Adrenal gland (tissue), 12 donors: Measurements from ENCODE around the gene SLC9A3. TPM values are rescaled to one million over a fixed set of nuclear protein-coding genes. Genes with fewer than 3 reads are reported as not detected.

Experiments used
- DNase-seq, 7 donors: peaks; one replicate each; pipeline ENCODE4 v3.0.0-alpha.2; 2019 to 2020
- H3K27ac ChIP-seq, 5 donors: fragments of 200-600 bp; sonication (generic) in 4 of 5; 1 replicate in 3 of 5; 2 replicates in 2 of 5; pipeline versions ENCODE4 v1.5.1 to v1.8.0; 2016 to 2020; ENCODE audit warnings: mild to moderate bottlenecking in 1 of 5
- H3K27me3 ChIP-seq: fragments of 200-600 bp; 2 replicates; pipeline ENCODE4 v1.8.0; 2021
- H3K36me3 ChIP-seq, 2 donors: fragments of 200-600 bp; replicated peaks in 1 of 2; 1 replicate in 1 of 2; 2 replicates in 1 of 2; pipeline versions ENCODE4 v1.5.1 to v1.8.0; 2018 to 2022
- H3K4me1 ChIP-seq, 2 donors: fragments of 200-600 bp; replicated peaks in 1 of 2; 1 replicate in 1 of 2; 2 replicates in 1 of 2; pipeline versions ENCODE4 v1.5.1 to v1.8.0; 2018 to 2021
- H3K4me3 ChIP-seq, 4 donors: fragments of 200-600 bp; sonication (generic) in 3 of 4; one replicate each; pipeline ENCODE4 v1.5.1; 2016 to 2018
- H3K9me3 ChIP-seq, 3 donors: fragments of 200-600 bp; sonication (generic) in 1 of 3; replicated peaks in 1 of 3; 1 replicate in 2 of 3; 2 replicates in 1 of 3; pipeline versions ENCODE4 v1.5.1 to v1.8.0; 2016 to 2021
- CTCF ChIP-seq, 6 experiments: fragments of 450-650 bp in 4 of 6; fragments of 200-600 bp in 2 of 6; sonication (generic) in 1 of 6; IDR thresholded peaks; 1 replicate in 5 of 6; 2 replicates in 1 of 6; pipeline versions ENCODE4 v1.5.1 to v1.8.0; 2016 to 2021; ENCODE audit warnings: antibody characterized with exemption in 6 of 6, mild to moderate bottlenecking in 2 of 6, moderate library complexity in 1 of 6
- POLR2A ChIP-seq, 2 donors: fragments of 450-650 bp; IDR thresholded peaks; one replicate each; pipeline ENCODE4 v1.6.1; 2017; ENCODE audit warnings: antibody characterized with exemption in 2 of 2, mild to moderate bottlenecking in 2 of 2, moderate library complexity in 1 of 2
- WGBS, 4 donors: extraction: QIAGEN DNeasy Blood & Tissue Kit in 2 of 4; methylation state at CpG; one replicate each; pipeline versions ENCODE4 v1.1.5 to v1.1.7; 2013 to 2017; 5-methylcytosine and 5-hydroxymethylcytosine counted together
- intact Hi-C, 2 donors: fragments of 100-400 bp; cut with DNase I; formaldehyde crosslinking; loops; one replicate each; pipeline versions ENCODE4 v1.14.1 to v1.15.0; 2022 to 2023
- polyA plus RNA-seq, 3 donors: library from polyadenylated mRNA; stranded (reverse); fragments of 200-250 nt in 2 of 3; fragments of 350-450 nt in 1 of 3; fragmentation: Illumina TruSeq in 1 of 3; extraction: RNeasy Lipid Tissue Mini Kit (QIAGEN cat#74804) in 1 of 3; gene quantifications; one replicate each; pipeline ENCODE4 v1.2.3, GENCODE V29; 2013 to 2014
- total RNA-seq, 9 donors: library from RNA; depleted of rRNA in 4 of 9; stranded (reverse); fragments of >200 nt in 4 of 9; fragments of 120-200 nt in 1 of 9; fragmentation: NEBNext Ultra II Directional in 1 of 9; extraction: Animal tissue kit (Norgen Biotek cat#: 25700) in 1 of 9; gene quantifications; one replicate each; pipeline versions ENCODE4 v1.1.0 to v1.2.4, GENCODE V29; 2013 to 2023
- donor health status: healthy with polysubstance abuse.
- donor health status: Bipolar disorder and iron deficiency.
- donor health status: DM: yes; HTN: yes; CAD: no.
- donor health status: DM: no; HTN: no; CAD: no.
- donor health status: DM: no; HTN: no; CAD: no.
- donor health status: DM: yes; HTN: yes; CAD: no.

Gene SLC9A3
- total and polyA plus RNA-seq, 12 donors, result 0.83 to 5.5 (median 1.7) TPM

GRCh38 chr5:516338-516925 lies 7.8 kb downstream of the SLC9A3 start:
- TF ChIP-seq POLR2A (IDR thresholded peaks at IDR 0.05) (no peak), CTCF (IDR thresholded peaks at IDR 0.05) (no peak)
- no peaks in the 10 kb centered on the region for H3K36me3 ChIP-seq
- H3K4me3 ChIP-seq, result no peak overlapping the region
- DNase-seq, result no peak
- no peaks in the 10 kb centered on the region for H3K4me1 ChIP-seq
- H3K27me3 ChIP-seq, result peaks cover 24% of the 10 kb centered on the region
- no peaks in the 10 kb centered on the region for H3K9me3 ChIP-seq
- H3K27ac ChIP-seq, result no peak overlapping the region
- WGBS, 4 donors, result 77 to 87% (median 83%) methylated on average over 4 to 10 of the region's 10 CpGs
- intact Hi-C loops, result no loop called here

- Histone ChIP-seq H3K27me3 (peaks cover 16% of the 10 kb centered on the region), H3K36me3 (no peaks in the 10 kb centered on the region), H3K9me3 (no peaks in the 10 kb centered on the region), H3K4me1 (no peaks in the 10 kb centered on the region), H3K27ac (no peak overlapping the region), H3K4me3 (no peak overlapping the region)
- TF ChIP-seq CTCF (IDR thresholded peaks at IDR 0.05) (no peak), POLR2A (IDR thresholded peaks at IDR 0.05) (no peak)
- no peak for DNase-seq
- 42 to 43% (median 42%) methylated on average over 8 to 11 of the region's 11 CpGs for WGBS, 4 donors
- intact Hi-C loops, result no loop called here
These were observed 8.9 kb downstream of the SLC9A3 start for GRCh38 chr5:515273-515836.

- 72 to 85% (median 77%) methylated on average over 6 to 8 of the region's 8 CpGs for WGBS, 4 donors
- peaks cover 10% of the 10 kb centered on the region for H3K27me3 ChIP-seq
- no peak for DNase-seq
- no peaks in the 10 kb centered on the region for H3K36me3 ChIP-seq
- no peak overlapping the region for H3K27ac ChIP-seq
- no peak overlapping the region for H3K4me3 ChIP-seq
- H3K4me1 ChIP-seq, result no peaks in the 10 kb centered on the region
- TF ChIP-seq CTCF (IDR thresholded peaks at IDR 0.05), result no peak
- no peak for TF ChIP-seq POLR2A (IDR thresholded peaks at IDR 0.05)
- intact Hi-C loops, result no loop called here
- no peaks in the 10 kb centered on the region for H3K9me3 ChIP-seq
These were observed 9.6 kb downstream of the SLC9A3 start for GRCh38 chr5:514673-515072.

- TF ChIP-seq CTCF (IDR thresholded peaks at IDR 0.05), result no peak
- no peak for TF ChIP-seq POLR2A (IDR thresholded peaks at IDR 0.05)
- intact Hi-C loops, result no loop called here
- 68 to 79% (median 72%) methylated on average over 6 to 12 of the region's 12 CpGs for WGBS, 4 donors
- Histone ChIP-seq H3K4me3 (no peak overlapping the region), H3K9me3 (no peaks in the 10 kb centered on the region), H3K36me3 (no peaks in the 10 kb centered on the region), H3K27ac (no peak overlapping the region), H3K4me1 (no peaks in the 10 kb centered on the region), H3K27me3 (peaks cover 10% of the 10 kb centered on the region)
- no peak for DNase-seq
These were observed 10.2 kb downstream of the SLC9A3 start for GRCh38 chr5:514101-514485.
